Heart right ventricle (tissue), 16 donors: ENCODE data around the gene LYPD5. TPM values are rescaled to one million over a fixed set of nuclear protein-coding genes. Genes with fewer than 3 reads are reported as not detected.

ENCODE experiments used
- ATAC-seq, 8 donors: fragments of 200-7000 bp; cut with Tn5 transposase; one replicate each; pipeline ENCODE4 v1.9.1; 2020; ENCODE audit warnings: mild to moderate bottlenecking in 8 of 8, moderate library complexity in 8 of 8, moderate number of reproducible peaks in 1 of 8
- DNase-seq, 2 donors: peaks; one replicate each; pipeline ENCODE4 v3.0.0-alpha.2; 2020
- H3K27ac ChIP-seq, 10 donors: fragments of 200-600 bp; sonication (generic) in 2 of 10; one replicate each; pipeline versions ENCODE4 v1.5.0 to v1.8.0; 2020 to 2022; ENCODE audit warnings: mild to moderate bottlenecking in 3 of 10
- H3K27me3 ChIP-seq, 7 donors: fragments of 200-600 bp; one replicate each; pipeline ENCODE4 v1.8.0; 2021 to 2022; ENCODE audit warnings: mild to moderate bottlenecking in 2 of 7
- H3K36me3 ChIP-seq, 9 donors: fragments of 200-600 bp; sonication (generic) in 1 of 9; one replicate each; pipeline versions ENCODE4 v1.5.0 to v1.8.0; 2020 to 2022; ENCODE audit warnings: mild to moderate bottlenecking in 2 of 9
- H3K4me1 ChIP-seq, 9 donors: fragments of 200-600 bp; sonication (generic) in 1 of 9; one replicate each; pipeline versions ENCODE4 v1.5.0 to v1.8.0; 2020 to 2022; ENCODE audit warnings: mild to moderate bottlenecking in 4 of 9
- H3K4me3 ChIP-seq, 10 donors: fragments of 200-600 bp; sonication (generic) in 2 of 10; one replicate each; pipeline versions ENCODE4 v1.5.0 to v1.8.0; 2020 to 2022; ENCODE audit warnings: mild to moderate bottlenecking in 7 of 10, moderate library complexity in 2 of 10
- H3K9me3 ChIP-seq, 11 donors: fragments of 200-600 bp in 10 of 11; sonication (generic) in 2 of 11; one replicate each; pipeline versions ENCODE4 v1.5.0 to v1.8.0; 2013 to 2022; ENCODE audit warnings: mild to moderate bottlenecking in 2 of 11, control low read depth in 1 of 11, moderate library complexity in 1 of 11
- WGBS, 2 donors: extraction: QIAGEN DNeasy Blood & Tissue Kit; methylation state at CpG; one replicate each; pipeline ENCODE4 v1.1.7; 2013; ENCODE audit warnings: inconsistent platforms in 1 of 2; 5-methylcytosine and 5-hydroxymethylcytosine counted together
- intact Hi-C, 10 donors: fragments of 100-400 bp; cut with DNase I; formaldehyde crosslinking; loops; one replicate each; pipeline versions ENCODE4 v1.11.1 to v1.14.2; 2022
- polyA plus RNA-seq, 2 donors: library from polyadenylated mRNA; stranded (reverse); fragments of 200-250 nt; gene quantifications; one replicate each; pipeline ENCODE4 v1.2.3, GENCODE V29; 2013
- total RNA-seq, 10 donors: library from RNA; stranded (reverse); fragmentation: NEBNext Ultra II Directional in 3 of 10; extraction: Animal tissue kit (Norgen Biotek cat#: 25700) in 3 of 10; gene quantifications; one replicate each; pipeline versions ENCODE4 v1.2.1 to v1.2.4, GENCODE V29; 2021 to 2023
- TF ChIP-seq, protein P1 (sequence below), 9 donors: fragments of 200-600 bp; sonication (generic) in 2 of 9; IDR thresholded peaks; one replicate each; pipeline versions ENCODE4 v1.5.0 to v1.8.0; 2021 to 2022; ENCODE audit warnings: antibody characterized with exemption in 9 of 9, mild to moderate bottlenecking in 5 of 9, moderate library complexity in 1 of 9
- donor health status: Arrhythmogenic right ventricular cardiomyopathy.
- donor health status: ischemic (EF 13 %, LVEDD 7.1; RV severe dilation, severe dysfunction).
- donor health status: healthy with polysubstance abuse.
- donor health status: DM: no; HTN: yes; CAD: no.
- donor health status: DM: no; HTN: no; CAD: no.
- donor health status: ischemic (EF 25% LVEDD 6.9; RV normal size, moderate dysfunction).
- donor health status: ischemic (EF 25% LVEDD 5.7; RV mildly dilated, moderate dysfunction).
- donor health status: healthy.
- donor health status: DM: yes; HTN: yes; CAD: no.
- donor health status: Ischemic cardiomyopathy.
- donor health status: ischemic (EF 35%, LVEDD 5.7; RV mildly dilated, moderate dysfunction).
- donor health status: nonischemic (EF 11% LVEDD 7.7; RV severe dilation, severe dysfunction).
- donor health status: DM: yes; HTN: yes; CAD: no.
- donor health status: PGD.
- donor health status: ischemic (EF 29% LVEDD 5.4; RV normal size, mild dysfunction).
- donor health status: nonischemic (EF 23%, LVEDD 6.1; RV moderate dilation, normal function).

Gene LYPD5
- total and polyA plus RNA-seq, 12 donors = 0.24 to 5.3 (median 0.90) TPM

DNA sequence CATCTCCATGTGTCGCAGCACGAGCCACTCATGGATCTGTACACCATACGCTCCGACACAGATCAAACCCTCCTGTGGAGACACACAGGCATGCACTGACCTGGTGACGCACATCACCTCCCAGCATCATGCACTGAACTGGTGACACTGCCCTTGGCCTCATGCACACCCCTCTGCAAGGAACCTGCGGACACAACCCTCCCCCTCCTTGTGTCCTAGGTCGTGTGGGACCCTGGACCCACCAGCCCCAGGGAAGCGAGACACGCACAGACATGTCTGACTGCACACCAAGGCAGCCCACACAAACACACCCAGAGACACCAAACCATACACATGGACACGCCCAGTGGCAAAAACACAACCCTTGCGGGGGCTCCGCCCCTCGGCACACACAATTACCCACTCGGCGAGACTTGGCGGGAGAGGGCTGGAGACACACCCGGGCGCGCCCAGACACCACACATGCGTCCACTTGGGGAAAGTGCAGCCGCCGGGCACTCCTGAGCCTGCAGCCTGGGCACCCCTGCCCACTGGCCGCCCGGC, 19.5 kb downstream of the LYPD5 start:
- H3K9me3 ChIP-seq = no peaks in the 10 kb centered on the region
- intact Hi-C loops = loop anchor here in 5 of 10 donors (2.0 to 10.0 kb wide), 5 partner anchors 35 to 238 kb away; partner anchors contain the start of gene PLAUR (in 1 of the 5)
- DNase-seq = no peak
- ATAC-seq = no peak
- no peak overlapping the region for H3K4me3 ChIP-seq
- H3K27ac ChIP-seq = no peak overlapping the region
- peaks cover 0 to 35% (median 18%) of the 10 kb centered on the region in 7 donors for H3K27me3 ChIP-seq
- H3K4me1 ChIP-seq = peaks cover 0 to 48% (median 4%) of the 10 kb centered on the region in 9 donors
- TF ChIP-seq, protein P1, sequence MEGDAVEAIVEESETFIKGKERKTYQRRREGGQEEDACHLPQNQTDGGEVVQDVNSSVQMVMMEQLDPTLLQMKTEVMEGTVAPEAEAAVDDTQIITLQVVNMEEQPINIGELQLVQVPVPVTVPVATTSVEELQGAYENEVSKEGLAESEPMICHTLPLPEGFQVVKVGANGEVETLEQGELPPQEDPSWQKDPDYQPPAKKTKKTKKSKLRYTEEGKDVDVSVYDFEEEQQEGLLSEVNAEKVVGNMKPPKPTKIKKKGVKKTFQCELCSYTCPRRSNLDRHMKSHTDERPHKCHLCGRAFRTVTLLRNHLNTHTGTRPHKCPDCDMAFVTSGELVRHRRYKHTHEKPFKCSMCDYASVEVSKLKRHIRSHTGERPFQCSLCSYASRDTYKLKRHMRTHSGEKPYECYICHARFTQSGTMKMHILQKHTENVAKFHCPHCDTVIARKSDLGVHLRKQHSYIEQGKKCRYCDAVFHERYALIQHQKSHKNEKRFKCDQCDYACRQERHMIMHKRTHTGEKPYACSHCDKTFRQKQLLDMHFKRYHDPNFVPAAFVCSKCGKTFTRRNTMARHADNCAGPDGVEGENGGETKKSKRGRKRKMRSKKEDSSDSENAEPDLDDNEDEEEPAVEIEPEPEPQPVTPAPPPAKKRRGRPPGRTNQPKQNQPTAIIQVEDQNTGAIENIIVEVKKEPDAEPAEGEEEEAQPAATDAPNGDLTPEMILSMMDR (IDR thresholded peaks at IDR 0.05) = no peak
- H3K36me3 ChIP-seq = no peaks in the 10 kb centered on the region
- WGBS, 2 donors = 77 to 79% methylated on average over 24 of the region's 24 CpGs

DNA sequence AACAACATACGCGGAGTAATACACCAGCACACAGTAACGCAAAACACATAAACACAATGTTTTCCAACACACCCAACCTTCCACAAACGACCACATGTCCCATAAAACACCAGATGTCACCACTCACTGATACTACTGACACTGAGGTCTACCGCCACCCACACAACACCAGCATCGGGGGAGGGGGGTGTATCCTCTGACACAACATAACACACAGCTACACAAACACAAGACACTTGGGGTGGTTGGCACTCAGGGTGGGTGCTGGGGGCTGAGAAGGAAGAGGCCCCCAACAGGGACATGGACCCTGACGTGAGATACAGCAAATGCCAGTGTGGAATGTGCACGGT, 20.0 kb downstream of the LYPD5 start:
- Histone ChIP-seq H3K9me3 (no peaks in the 10 kb centered on the region), H3K36me3 (no peaks in the 10 kb centered on the region), H3K27ac (peak overlapping the region in 1 of 10 donors; percentile 13), H3K4me1 (peaks cover 0 to 53% (median 4%) of the 10 kb centered on the region in 9 donors), H3K27me3 (peaks cover 0 to 35% (median 18%) of the 10 kb centered on the region in 7 donors), H3K4me3 (no peak overlapping the region)
- ATAC-seq (no peak), DNase-seq (no peak)
- TF ChIP-seq, protein P1 (IDR thresholded peaks at IDR 0.05) = no peak
- intact Hi-C loops = loop anchor here in 5 of 10 donors (2.0 to 10.0 kb wide), 5 partner anchors 35 to 237 kb away; partner anchors contain the start of gene PLAUR (in 1 of the 5)
- WGBS, 2 donors = 56 to 61% methylated on average over 8 of the region's 8 CpGs

DNA sequence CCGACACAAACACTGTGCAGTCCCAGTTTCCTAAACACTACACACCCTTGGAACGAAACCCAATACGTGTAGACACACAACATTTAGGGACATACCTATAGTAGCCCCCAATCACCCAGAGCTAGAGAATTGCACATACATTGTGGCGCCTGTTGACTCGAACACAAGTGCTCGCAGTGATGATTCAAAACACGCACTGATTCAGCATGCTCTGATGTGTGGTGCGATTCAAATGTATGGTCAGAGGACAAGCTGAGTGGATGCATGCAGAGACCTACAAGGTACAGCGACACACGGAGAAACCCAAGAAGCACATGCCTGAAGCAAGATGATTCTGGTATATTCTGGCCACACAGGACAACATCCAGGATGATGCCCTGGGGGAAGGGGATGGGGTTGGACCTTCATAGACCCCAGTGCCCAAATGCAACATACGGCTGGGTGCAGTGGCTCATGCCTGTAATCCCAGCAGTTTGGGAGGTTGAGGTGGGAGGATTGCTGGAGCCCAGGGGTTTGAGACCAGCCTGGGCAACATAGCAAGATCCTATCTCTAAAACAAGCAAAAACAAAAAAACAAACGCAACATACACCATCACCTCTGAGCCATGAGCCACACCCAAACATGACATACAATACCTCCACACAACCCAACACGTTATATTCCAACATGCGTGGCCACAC, 20.5 kb downstream of the LYPD5 start:
- no peaks in the 10 kb centered on the region for H3K9me3 ChIP-seq
- ATAC-seq = no peak
- intact Hi-C loops = loop anchor here in 5 of 10 donors (2.0 to 10.0 kb wide), 5 partner anchors 34 to 237 kb away; partner anchors contain the start of gene PLAUR (in 1 of the 5)
- no peaks in the 10 kb centered on the region for H3K36me3 ChIP-seq
- peaks cover 0 to 56% (median 4%) of the 10 kb centered on the region in 9 donors for H3K4me1 ChIP-seq
- TF ChIP-seq, protein P1 (IDR thresholded peaks at IDR 0.05) = no peak
- peaks cover 0 to 35% (median 18%) of the 10 kb centered on the region in 7 donors for H3K27me3 ChIP-seq
- no peak for DNase-seq
- no peak overlapping the region for H3K4me3 ChIP-seq
- H3K27ac ChIP-seq = no peak overlapping the region
- WGBS, 2 donors = 89 to 90% methylated on average over 14 of the region's 14 CpGs

DNA sequence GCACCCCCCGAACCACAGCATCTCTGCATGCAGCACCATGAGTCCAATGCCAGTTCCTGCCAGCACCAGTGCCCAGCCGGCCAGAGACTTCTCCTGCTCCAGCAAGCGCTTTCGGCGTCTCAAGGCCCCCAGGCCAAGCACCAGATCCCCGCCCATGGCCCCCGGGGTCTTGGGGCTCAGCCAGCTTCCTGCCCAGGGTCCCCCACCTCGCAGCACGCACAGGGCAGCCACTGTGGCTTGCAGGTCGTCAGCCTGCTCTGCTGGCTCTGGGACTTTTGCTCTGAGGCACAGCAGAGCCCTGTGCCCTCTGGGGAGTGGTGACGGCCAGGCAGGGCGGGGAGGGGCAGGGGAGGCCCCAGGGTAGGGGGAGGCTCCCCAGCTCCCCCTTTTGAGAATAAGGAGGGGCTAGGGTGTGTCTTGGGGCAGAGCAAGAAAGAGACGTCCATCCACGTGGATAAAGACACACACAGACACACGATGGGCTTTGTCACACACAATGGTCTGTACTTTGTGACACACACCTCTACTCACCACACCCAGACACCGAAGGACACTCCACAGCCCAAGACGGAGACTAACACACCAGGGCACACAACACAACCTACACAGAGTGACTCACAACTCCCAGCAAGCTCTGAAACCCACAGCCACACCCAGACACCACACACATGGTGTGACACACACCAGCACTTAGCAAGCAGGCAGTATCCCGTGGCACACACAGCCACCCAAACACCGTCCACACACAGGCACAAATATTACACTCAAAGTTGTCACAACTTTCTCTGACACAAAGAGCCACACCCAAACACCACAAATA, 21.3 kb downstream of the LYPD5 start, which contains the start of gene KCNN4:
Gene KCNN4, minus strand, starts transcription at position 268 of the 820 bp plus-strand sequence. Its CDS starts 112 bp downstream, at position 156.
- WGBS, 2 donors = 33 to 35% methylated on average over 19 of the region's 19 CpGs
- intact Hi-C loops = loop anchor here in 4 of 10 donors (5.0 to 10.0 kb wide), 4 partner anchors 34 to 236 kb away; partner anchors contain the start of gene PLAUR (in 1 of the 4)
- Histone ChIP-seq H3K36me3 (no peaks in the 10 kb centered on the region), H3K9me3 (no peaks in the 10 kb centered on the region), H3K4me3 (peak within 1 kb of the TSS in 1 of 10 donors; percentile 45), H3K4me1 (peaks cover 0 to 62% (median 4%) of the 10 kb centered on the region in 9 donors), H3K27me3 (peaks cover 0 to 35% (median 18%) of the 10 kb centered on the region in 7 donors), H3K27ac (peak within 1 kb of the TSS in 1 of 10 donors; percentile 74)
- TF ChIP-seq, protein P1 (IDR thresholded peaks at IDR 0.05) = no peak
- DNase-seq (no peak), ATAC-seq (no peak)
